ENCODE measurements around the gene GRIK2. TPM values are rescaled to one million over a fixed set of nuclear protein-coding genes. Genes with fewer than 3 reads are reported as not detected.

The GRIK2 gene
- total and polyA plus RNA-seq, 2 of the 4 experiments (the other 2 are of a cell fraction) = 8.2 to 15.2 TPM

DNA sequence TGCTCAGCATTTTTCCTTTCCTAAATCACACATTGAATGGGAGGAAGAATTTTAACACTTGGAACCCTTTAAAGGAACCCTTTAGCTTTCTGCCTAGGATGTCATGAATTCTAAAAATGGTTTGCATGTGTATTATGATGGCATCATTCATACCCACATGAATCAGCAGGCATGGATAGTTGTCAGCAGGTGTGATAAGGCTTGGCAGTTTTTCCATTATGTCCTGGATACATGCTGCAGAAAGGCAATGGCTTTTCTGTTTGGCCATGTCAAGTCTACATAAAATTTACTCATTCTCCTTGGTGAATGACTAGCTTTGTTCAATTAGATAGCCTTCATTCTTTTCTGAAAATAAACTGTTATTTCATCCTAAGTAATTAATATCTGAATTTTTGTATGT is 353.7 kb downstream of the GRIK2 start:
- no peak overlapping the region for H3K4me2 ChIP-seq (ENCODE audit: low read depth, low read length)
- dilution Hi-C loops (cut with HindIII; ENCODE audit: low sequenced_read_pairs, unreplicated experiment) = no loop called here
- no peak overlapping the region for H3K23ac ChIP-seq (ENCODE audit: low read depth, low read length)
- H2AFZ ChIP-seq (replicated peaks; ENCODE audit: low read length, poor library complexity) = no peak overlapping the region
- H4K20me1 ChIP-seq (ENCODE audit: insufficient read depth, low read length) = no peaks in the 10 kb centered on the region
- H3K9me3 ChIP-seq (ENCODE audit: control insufficient read depth, insufficient read depth, low read length) = no peaks in the 10 kb centered on the region
- no peaks in the 10 kb centered on the region for H3K9me1 ChIP-seq (ENCODE audit: insufficient read depth, low read length)
- no peak overlapping the region for H4K5ac ChIP-seq (ENCODE audit: low read depth, low read length)
- no peak overlapping the region for H3K4me3 ChIP-seq (ENCODE audit: insufficient read depth, low read depth, low read length)
- H3K18ac ChIP-seq (ENCODE audit: low read depth, low read length) = peak overlapping the region; percentile 5; the same call in 1 of the 2 replicates
- H2BK20ac ChIP-seq (ENCODE audit: low read depth, low read length) = no peak overlapping the region
- DNase-seq = no peak
- no peak overlapping the region for H2AK9ac ChIP-seq (replicated peaks; ENCODE audit: low read depth, low read length, poor library complexity)
- H3K4me1 ChIP-seq (ENCODE audit: control insufficient read depth, insufficient read depth, low read length) = no peaks in the 10 kb centered on the region
- no peak overlapping the region for H3K9ac ChIP-seq (ENCODE audit: low read depth, low read length)
- no peak for ATAC-seq (ENCODE audit: low read depth)
- H3K14ac ChIP-seq (replicated peaks; ENCODE audit: low read depth, low read length) = no peak overlapping the region
- intact Hi-C loops (cut with micrococcal nuclease) = no loop called here
- H2BK120ac ChIP-seq (ENCODE audit: low read depth, low read length) = no peak overlapping the region
- H3K36me3 ChIP-seq (ENCODE audit: control insufficient read depth, insufficient read depth, low read length) = no peaks in the 10 kb centered on the region
- H3K4ac ChIP-seq (ENCODE audit: low read depth, low read length) = no peak overlapping the region
- BruUV-seq (replicated peaks) = no TSS peak
- no peak overlapping the region for H4K8ac ChIP-seq (ENCODE audit: low read depth in 2 of 2, low read length in 2 of 2)
- no peaks in the 10 kb centered on the region; a peak in 1 of 4 replicates for H3K79me1 ChIP-seq (ENCODE audit: low read depth in 1 of 2, low read length in 2 of 2)
- no peak overlapping the region for H2BK5ac ChIP-seq (ENCODE audit: low read depth, low read length, poor library complexity, severe bottlenecking)
- ChIA-PET CTCF (interaction anchor here (0.6 kb wide), 1 partner anchor 30 kb away, joined by 4 read pairs; no protein-coding TSS in a partner anchor), POLR2A (ENCODE audit: unreplicated experiment) (no interaction called here)
- no peak overlapping the region for H3K27ac ChIP-seq (ENCODE audit: insufficient read depth, low read length)
- H2AK5ac ChIP-seq (ENCODE audit: low read depth, low read length) = no peak overlapping the region
- no peaks in the 10 kb centered on the region for H3K27me3 ChIP-seq (ENCODE audit: control insufficient read depth, insufficient read depth, low read length)
- no peak overlapping the region for H3K56ac ChIP-seq (ENCODE audit: extremely low read depth, insufficient read depth, low read length)
- no peak overlapping the region for H4K91ac ChIP-seq (ENCODE audit: insufficient read depth, low read depth, low read length)
- H2BK15ac ChIP-seq (ENCODE audit: low read depth, low read length) = 0 out of 3 replicates have a peak overlapping the region, but pooled peaks have one; percentile 14
- no peak for TF ChIP-seq RAD21 (IDR thresholded peaks at IDR 0.05; ENCODE audit: low read length)
- TF ChIP-seq RFX5 (IDR thresholded peaks at IDR 0.05; ENCODE audit: low read depth, low read length) = no peak
- no peak for TF ChIP-seq POLR2A (IDR thresholded peaks at IDR 0.05; ENCODE audit: low read depth, low read length)
- TF ChIP-seq, protein P1, sequence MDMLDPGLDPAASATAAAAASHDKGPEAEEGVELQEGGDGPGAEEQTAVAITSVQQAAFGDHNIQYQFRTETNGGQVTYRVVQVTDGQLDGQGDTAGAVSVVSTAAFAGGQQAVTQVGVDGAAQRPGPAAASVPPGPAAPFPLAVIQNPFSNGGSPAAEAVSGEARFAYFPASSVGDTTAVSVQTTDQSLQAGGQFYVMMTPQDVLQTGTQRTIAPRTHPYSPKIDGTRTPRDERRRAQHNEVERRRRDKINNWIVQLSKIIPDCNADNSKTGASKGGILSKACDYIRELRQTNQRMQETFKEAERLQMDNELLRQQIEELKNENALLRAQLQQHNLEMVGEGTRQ (IDR thresholded peaks at IDR 0.05; ENCODE audit: low read depth, low read length) = no peak
- no peak for TF ChIP-seq MXI1 (IDR thresholded peaks at IDR 0.05; ENCODE audit: borderline replicate concordance, low read depth, low read length)
- no peak for TF ChIP-seq CHD1 (IDR thresholded peaks at IDR 0.05; ENCODE audit: low read depth, low read length)
- TF ChIP-seq MAZ (IDR thresholded peaks at IDR 0.05; ENCODE audit: borderline replicate concordance, low read depth, low read length) = no peak
- no peak for TF ChIP-seq RCOR1 (IDR thresholded peaks at IDR 0.05; ENCODE audit: insufficient replicate concordance, low read length)
- no peak for TF ChIP-seq MAFK (IDR thresholded peaks at IDR 0.05; ENCODE audit: low read depth, low read length)
- TF ChIP-seq SMC3 (IDR thresholded peaks at IDR 0.05; ENCODE audit: low read depth, low read length) = no peak
- no peak for TF ChIP-seq CEBPB (IDR thresholded peaks at IDR 0.05; ENCODE audit: low read depth, low read length)
- no peak for TF ChIP-seq NFE2L2 (IDR thresholded peaks at IDR 0.05; ENCODE audit: low read depth, low read length)
- no peak for TF ChIP-seq FOS (IDR thresholded peaks at IDR 0.05; ENCODE audit: low read depth, low read length)
- TF ChIP-seq, protein P2, sequence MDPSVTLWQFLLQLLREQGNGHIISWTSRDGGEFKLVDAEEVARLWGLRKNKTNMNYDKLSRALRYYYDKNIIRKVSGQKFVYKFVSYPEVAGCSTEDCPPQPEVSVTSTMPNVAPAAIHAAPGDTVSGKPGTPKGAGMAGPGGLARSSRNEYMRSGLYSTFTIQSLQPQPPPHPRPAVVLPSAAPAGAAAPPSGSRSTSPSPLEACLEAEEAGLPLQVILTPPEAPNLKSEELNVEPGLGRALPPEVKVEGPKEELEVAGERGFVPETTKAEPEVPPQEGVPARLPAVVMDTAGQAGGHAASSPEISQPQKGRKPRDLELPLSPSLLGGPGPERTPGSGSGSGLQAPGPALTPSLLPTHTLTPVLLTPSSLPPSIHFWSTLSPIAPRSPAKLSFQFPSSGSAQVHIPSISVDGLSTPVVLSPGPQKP (IDR thresholded peaks at IDR 0.05; ENCODE audit: borderline replicate concordance, low read depth, low read length) = no peak
- TF ChIP-seq BHLHE40 (IDR thresholded peaks at IDR 0.05; ENCODE audit: low read depth, low read length) = no peak
- TF ChIP-seq, protein P3, sequence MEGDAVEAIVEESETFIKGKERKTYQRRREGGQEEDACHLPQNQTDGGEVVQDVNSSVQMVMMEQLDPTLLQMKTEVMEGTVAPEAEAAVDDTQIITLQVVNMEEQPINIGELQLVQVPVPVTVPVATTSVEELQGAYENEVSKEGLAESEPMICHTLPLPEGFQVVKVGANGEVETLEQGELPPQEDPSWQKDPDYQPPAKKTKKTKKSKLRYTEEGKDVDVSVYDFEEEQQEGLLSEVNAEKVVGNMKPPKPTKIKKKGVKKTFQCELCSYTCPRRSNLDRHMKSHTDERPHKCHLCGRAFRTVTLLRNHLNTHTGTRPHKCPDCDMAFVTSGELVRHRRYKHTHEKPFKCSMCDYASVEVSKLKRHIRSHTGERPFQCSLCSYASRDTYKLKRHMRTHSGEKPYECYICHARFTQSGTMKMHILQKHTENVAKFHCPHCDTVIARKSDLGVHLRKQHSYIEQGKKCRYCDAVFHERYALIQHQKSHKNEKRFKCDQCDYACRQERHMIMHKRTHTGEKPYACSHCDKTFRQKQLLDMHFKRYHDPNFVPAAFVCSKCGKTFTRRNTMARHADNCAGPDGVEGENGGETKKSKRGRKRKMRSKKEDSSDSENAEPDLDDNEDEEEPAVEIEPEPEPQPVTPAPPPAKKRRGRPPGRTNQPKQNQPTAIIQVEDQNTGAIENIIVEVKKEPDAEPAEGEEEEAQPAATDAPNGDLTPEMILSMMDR (conservative IDR thresholded peaks at IDR 0.05; ENCODE audit: low read depth, low read length) = no peak
- in situ Hi-C loops (cut with MboI; ENCODE audit: low sequenced_read_pairs) = no loop called here

All from IMR-90 (cell line).